ENCODE results near the gene EIF3B.
"Not testable (repeated sequence)": the region's sequence is repeated elsewhere in the genome, so short reads cannot be mapped to it uniquely, and the experiment has no call there.

Gene EIF3B

GRCh38 chr7:2386964-2387669 is 32.5 kb downstream of the EIF3B start:
- no peak for TF ChIP-seq CTCF (IDR thresholded peaks at IDR 0.05)
- no peak for DNase-seq (ENCODE audit: low spot score)
- no peak overlapping the region for H3K27ac ChIP-seq
- no peak overlapping the region for H3K4me3 ChIP-seq

- Histone ChIP-seq H3K27ac (no peak overlapping the region), H3K4me3 (no peak overlapping the region)
- no peak for TF ChIP-seq CTCF (IDR thresholded peaks at IDR 0.05)
- DNase-seq (ENCODE audit: low spot score): no peak
Measured at GRCh38 chr7:2387897-2388636, 33.4 kb downstream of the EIF3B start.

DNA sequence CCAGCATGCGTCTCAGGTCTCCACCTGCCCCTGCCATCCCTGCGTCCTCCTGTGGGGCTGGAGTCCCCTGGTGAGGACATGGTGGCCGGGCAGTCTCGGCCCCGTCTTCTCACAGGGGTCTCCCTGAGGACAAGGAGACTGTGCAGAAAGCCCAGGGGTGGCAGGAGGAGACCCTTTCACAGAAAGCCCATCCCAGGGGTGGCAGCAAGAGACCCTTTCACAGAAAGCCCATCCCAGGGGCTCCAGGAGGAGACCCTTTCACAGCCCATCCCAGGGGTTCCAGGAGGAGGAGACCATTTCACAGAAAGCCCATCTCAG is 34.0 kb downstream of the EIF3B start:
- no peak for DNase-seq (ENCODE audit: low spot score)
- H3K27ac ChIP-seq: no peak overlapping the region
- TF ChIP-seq CTCF (IDR thresholded peaks at IDR 0.05): no peak

DNA sequence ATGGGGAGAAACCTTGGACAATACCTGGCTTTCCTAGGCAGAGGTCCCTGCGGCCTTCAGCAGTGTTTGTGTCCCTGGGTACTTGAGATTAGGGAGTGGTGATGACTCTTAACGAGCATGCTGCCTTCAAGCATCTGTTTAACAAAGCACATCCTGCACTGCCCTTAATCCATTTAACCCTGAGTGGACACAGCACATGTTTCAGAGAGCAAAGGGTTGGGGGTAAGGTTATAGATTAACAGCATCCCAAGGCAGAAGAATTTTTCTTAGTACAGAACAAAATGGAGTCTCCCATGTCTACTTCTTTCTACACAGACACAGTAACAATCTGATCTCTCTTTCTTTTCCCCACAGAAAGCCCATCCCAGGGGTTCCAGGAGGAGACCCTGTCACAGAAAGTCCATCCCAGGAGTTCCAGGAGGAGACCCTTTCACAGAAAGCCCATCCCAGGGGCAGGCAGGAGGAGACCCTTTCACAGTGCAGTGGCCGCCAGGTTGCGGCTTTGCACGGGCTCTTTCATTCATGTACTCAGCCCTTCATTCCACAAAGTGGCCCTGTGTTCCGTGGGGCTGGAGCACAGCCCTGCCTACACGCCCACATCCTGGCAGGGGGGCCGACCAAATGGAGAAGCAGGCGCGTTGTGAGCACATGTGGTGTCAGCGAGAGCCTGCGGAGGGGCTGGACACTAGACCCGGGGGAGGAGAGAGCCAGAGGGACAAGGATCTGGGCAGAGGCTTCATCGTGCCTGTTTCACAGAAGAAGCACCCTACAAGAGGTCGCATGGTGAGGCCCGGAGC is 35.6 kb downstream of the EIF3B start:
- H3K27ac ChIP-seq; H3K4me3 ChIP-seq; DNase-seq (ENCODE audit: low spot score): not testable (repeated sequence)

More for the DNA sequence above, 34.0 kb downstream of the EIF3B start:
- H3K4me3 ChIP-seq: no peak overlapping the region

DNA sequence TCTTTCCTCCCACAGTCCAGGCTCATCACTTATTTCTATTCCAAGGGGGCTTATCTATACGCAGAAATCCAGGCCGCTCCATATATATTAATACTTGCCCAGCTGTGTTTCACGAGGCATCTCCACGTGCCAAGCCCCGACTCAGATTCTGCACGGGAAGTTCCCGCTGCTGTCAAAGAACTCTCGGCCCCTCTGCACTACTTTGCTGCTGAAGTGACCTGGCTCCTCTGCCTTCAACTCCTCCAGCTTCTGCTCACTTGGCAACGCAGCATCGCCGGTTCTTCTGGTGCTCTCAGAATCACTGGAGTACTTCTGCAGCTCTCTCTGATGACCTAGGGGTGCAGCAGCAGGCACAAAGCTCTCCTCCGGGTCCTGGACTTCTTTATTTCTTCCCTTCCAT is 39.1 kb downstream of the EIF3B start:
- TF ChIP-seq CTCF (IDR thresholded peaks at IDR 0.05): no peak
- DNase-seq (ENCODE audit: low spot score): no peak
- no peak overlapping the region for H3K4me3 ChIP-seq

DNA sequence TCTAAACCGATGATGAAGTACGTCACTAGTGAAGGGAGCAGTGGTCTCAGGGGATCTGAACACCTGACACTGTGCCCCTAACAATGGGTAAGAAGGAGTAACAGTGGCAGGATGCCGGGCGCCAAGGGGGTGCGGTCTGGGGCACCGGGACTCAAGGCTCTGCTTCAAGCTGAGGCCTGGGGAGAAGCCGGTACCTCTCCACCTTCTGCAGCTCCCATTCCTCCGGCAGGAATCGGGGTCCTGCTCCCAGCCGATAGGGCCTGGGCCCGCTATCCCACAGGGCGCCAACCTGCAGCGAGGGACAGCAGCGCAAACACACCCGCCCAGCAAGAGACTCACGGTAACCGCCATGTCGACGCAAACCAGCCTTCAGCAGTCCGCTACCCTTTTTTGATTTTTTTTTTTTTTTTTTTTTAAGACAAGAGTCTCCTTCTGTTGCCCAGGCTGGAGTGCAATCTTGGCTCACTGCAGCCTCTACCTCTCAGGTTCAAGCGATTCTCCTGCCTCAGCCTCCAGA is 40.0 kb downstream of the EIF3B start:
- Histone ChIP-seq H3K27ac (no peak overlapping the region), H3K4me3 (no peak overlapping the region)
- DNase-seq (ENCODE audit: low spot score): no peak
- no peak for TF ChIP-seq CTCF (IDR thresholded peaks at IDR 0.05)

More for the DNA sequence above, 39.1 kb downstream of the EIF3B start:
- H3K27ac ChIP-seq: no peak overlapping the region

DNA sequence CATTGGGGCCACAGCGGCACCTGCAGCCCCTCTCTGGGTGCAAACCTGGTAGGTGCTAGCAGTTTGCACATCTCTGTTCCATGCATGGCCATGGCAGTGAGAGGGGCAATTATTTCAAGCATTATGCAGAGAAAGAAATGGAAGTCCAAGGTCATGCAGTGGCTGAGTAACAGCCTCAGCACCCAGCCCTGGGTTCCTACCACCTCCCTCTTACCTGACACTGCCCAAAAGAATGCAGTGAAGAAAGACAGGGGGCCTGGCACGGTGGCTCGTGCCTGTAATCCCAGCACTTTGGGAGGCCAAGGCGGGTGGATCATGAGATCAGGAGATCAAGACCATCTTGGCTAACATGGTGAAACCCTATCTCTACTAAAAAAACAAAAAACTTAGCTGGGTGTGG is 43.9 kb downstream of the EIF3B start:
- Histone ChIP-seq H3K27ac (no peak overlapping the region), H3K4me3 (no peak overlapping the region)
- DNase-seq (ENCODE audit: low spot score): no peak
- no peak for TF ChIP-seq CTCF (IDR thresholded peaks at IDR 0.05)

All from coronary artery (tissue), 2 donors.